Neural crest cell (in vitro differentiated cells): ENCODE results near the gene KLF9. TPM values are rescaled to one million over a fixed set of nuclear protein-coding genes. Genes with fewer than 3 reads are reported as not detected.

ENCODE experiments used
- DNase-seq: peaks from one replicate; pipeline ENCODE4 v3.0.0; 2021; ENCODE audit warnings: low read depth, mixed read lengths, low spot score
- H3K27ac Mint-ChIP-seq: one replicate; pipeline ENCODE4 v1.8.0; 2021; ENCODE audit warnings: mild to moderate bottlenecking, mixed read lengths; ENCODE audit not compliant: unreplicated experiment
- H3K27me3 Mint-ChIP-seq: 2 replicates; pipeline ENCODE4 v1.8.0; 2021; ENCODE audit warnings: low read depth, mild to moderate bottlenecking, mixed read lengths
- H3K36me3 Mint-ChIP-seq: 2 replicates; pipeline ENCODE4 v1.8.0; 2021; ENCODE audit warnings: low read depth, mild to moderate bottlenecking, mixed read lengths
- H3K4me1 Mint-ChIP-seq: 2 replicates; pipeline ENCODE4 v1.8.0; 2021; ENCODE audit warnings: mixed read lengths
- H3K4me3 Mint-ChIP-seq: one replicate; pipeline ENCODE4 v1.8.0; 2021; ENCODE audit warnings: mild to moderate bottlenecking, mixed read lengths
- H3K9me3 Mint-ChIP-seq: 2 replicates; pipeline ENCODE4 v1.8.0; 2021; ENCODE audit warnings: mixed read lengths
- CTCF ChIP-seq: fragments of 200-600 bp; sonication (generic); conservative IDR thresholded peaks from 2 replicates; pipeline ENCODE4 v1.5.0; 2021; ENCODE audit warnings: antibody characterized with exemption, mild to moderate bottlenecking
- total RNA-seq: library from RNA; stranded (reverse); gene quantifications from 2 replicates; pipeline ENCODE4 v1.2.1, GENCODE V29; 2021

KLF9 gene
- total RNA-seq, 1 donor from 2014 or later = 0.19 TPM

DNA sequence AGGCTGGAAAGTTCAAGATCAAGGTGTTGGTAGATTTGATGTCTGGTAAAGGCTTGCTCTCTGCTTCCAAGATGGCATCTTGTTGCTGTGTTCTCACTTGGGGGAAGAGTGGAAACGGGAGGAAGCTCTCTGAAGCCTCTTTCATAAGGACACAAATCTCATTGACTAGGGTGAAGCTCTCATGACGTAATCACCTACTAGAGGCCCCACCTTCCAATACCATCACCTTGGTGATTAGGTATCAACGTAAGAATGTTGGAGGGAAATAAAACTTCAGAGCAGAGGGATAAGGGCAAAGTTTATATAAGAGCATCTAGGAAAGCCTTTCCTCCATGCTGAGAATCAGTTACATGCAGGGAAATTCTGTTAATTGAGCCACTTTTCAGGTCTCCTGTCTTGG is 15.4 kb upstream of the KLF9 start:
- Mint-ChIP-seq H3K27ac (no peak overlapping the region), H3K4me3 (no peak overlapping the region), H3K36me3 (peaks cover 2% of the 10 kb centered on the region), H3K27me3 (peaks cover 2% of the 10 kb centered on the region), H3K4me1 (no peaks in the 10 kb centered on the region), H3K9me3 (no peaks in the 10 kb centered on the region)
- no peak for TF ChIP-seq CTCF
- no peak for DNase-seq

DNA sequence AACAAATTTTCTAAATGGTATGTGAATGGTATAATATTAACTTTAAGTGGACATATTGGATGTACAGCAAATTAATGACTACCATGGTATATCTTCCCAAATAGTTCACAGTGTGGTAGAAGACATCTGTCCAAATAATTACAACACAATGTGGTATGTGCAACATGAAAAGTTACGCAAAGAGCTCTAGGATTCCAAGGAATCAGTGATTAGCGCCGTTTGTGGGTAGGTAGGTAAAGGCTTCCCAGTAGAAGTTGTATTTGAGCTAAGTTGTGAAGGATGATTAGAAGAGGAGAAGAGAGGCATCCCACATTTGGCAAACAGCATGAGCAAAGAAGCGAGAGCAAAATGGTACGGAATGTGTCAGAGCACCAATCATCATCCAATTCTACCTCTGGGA is 14.3 kb upstream of the KLF9 start:
- TF ChIP-seq CTCF = no peak
- Mint-ChIP-seq H3K36me3 (peaks cover 2% of the 10 kb centered on the region), H3K4me1 (no peaks in the 10 kb centered on the region), H3K4me3 (no peak overlapping the region), H3K27me3 (peaks cover 5% of the 10 kb centered on the region), H3K27ac (no peak overlapping the region), H3K9me3 (no peaks in the 10 kb centered on the region)
- no peak for DNase-seq

GRCh38 chr9:70427161-70427945 is 12.9 kb upstream of the KLF9 start:
- Mint-ChIP-seq H3K27ac (peak overlapping the region; percentile 28), H3K9me3 (no peaks in the 10 kb centered on the region), H3K27me3 (peaks cover 9% of the 10 kb centered on the region), H3K4me3 (no peak overlapping the region), H3K36me3 (peaks cover 2% of the 10 kb centered on the region), H3K4me1 (peaks cover 6% of the 10 kb centered on the region)
- TF ChIP-seq CTCF = no peak
- DNase-seq = no peak

DNA sequence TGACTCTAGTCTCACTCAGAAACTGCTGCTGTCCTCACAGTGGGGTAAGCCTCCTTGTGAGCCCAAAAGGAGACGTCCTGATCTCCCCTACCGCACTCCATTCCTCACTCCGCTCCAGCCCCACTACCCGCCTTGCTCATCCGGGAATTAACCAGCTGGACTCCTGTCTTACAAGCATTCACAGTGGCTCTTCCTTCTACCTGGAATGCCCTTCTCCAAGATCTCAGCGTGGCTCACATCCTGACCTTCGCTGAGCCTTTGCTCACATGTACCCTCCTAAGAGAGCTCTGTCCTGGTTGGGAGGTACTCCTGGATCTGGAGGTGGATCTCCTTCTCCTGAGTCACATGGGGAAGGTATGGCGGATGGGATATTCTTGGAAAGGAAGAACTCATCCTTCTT is 10.7 kb upstream of the KLF9 start:
- H3K27ac Mint-ChIP-seq = no peak overlapping the region
- H3K4me3 Mint-ChIP-seq = peak overlapping the region; percentile 35
- H3K4me1 Mint-ChIP-seq = peaks cover 25% of the 10 kb centered on the region
- H3K36me3 Mint-ChIP-seq = no peaks in the 10 kb centered on the region
- H3K27me3 Mint-ChIP-seq = peaks cover 19% of the 10 kb centered on the region
- no peaks in the 10 kb centered on the region for H3K9me3 Mint-ChIP-seq
- no peak for DNase-seq
- TF ChIP-seq CTCF = no peak

GRCh38 chr9:70422371-70423043 is 8.1 kb upstream of the KLF9 start:
- Mint-ChIP-seq H3K4me1 (peaks cover 38% of the 10 kb centered on the region), H3K36me3 (no peaks in the 10 kb centered on the region), H3K4me3 (peak overlapping the region; percentile 89), H3K9me3 (no peaks in the 10 kb centered on the region), H3K27me3 (peaks cover 35% of the 10 kb centered on the region), H3K27ac (no peak overlapping the region)
- no peak for TF ChIP-seq CTCF
- DNase-seq = no peak
